Hematopoietic multipotent progenitor cell (in vitro differentiated cells): ENCODE measurements around the gene JPT2. TPM values are rescaled to one million over a fixed set of nuclear protein-coding genes. Genes with fewer than 3 reads are reported as not detected.
"Not testable (repeated sequence)": the region's sequence is repeated elsewhere in the genome, so short reads cannot be mapped to it uniquely, and the experiment has no call there.

Source experiments
- DNase-seq, 3 donors: peaks; one replicate each; pipeline ENCODE4 v3.0.0-alpha.2; 2011 to 2015; ENCODE audit warnings: low read depth in 2 of 3, low spot score in 2 of 3
- total RNA-seq: library from RNA; depleted of rRNA; stranded (reverse); fragments of >200 nt; gene quantifications from one replicate; pipeline ENCODE4 v1.2.3, GENCODE V29; 2012

JPT2 gene
- total RNA-seq, 1 donor, result 21.0 TPM

- DNase-seq, result peak; percentile 91 to 99 (median 92)
Measured at GRCh38 chr16:1705688-1706385, 27.8 kb downstream of the JPT2 start, which contains the start of gene MAPK8IP3. Gene MAPK8IP3 (plus strand): TSS chr16:1706195. CDS start chr16:1706340, 145 bp downstream.

GRCh38 chr16:1706386-1707192, 28.5 kb downstream of the JPT2 start:
- peak; percentile 13 to 39 (median 36) for DNase-seq

GRCh38 chr16:1707193-1707790, 29.2 kb downstream of the JPT2 start:
- DNase-seq, result peak in 1 of 3 donors; percentile 18

- DNase-seq, result no peak
Measured at GRCh38 chr16:1708083-1708767, 30.1 kb downstream of the JPT2 start.

- DNase-seq, result no peak
Measured at GRCh38 chr16:1708768-1709180, 30.7 kb downstream of the JPT2 start.

GRCh38 chr16:1709356-1709755, 31.3 kb downstream of the JPT2 start:
- DNase-seq, result no peak

GRCh38 chr16:1710811-1711507, 32.9 kb downstream of the JPT2 start:
- DNase-seq, result no peak

- peak in 2 of 3 donors; percentile 43 to 65 for DNase-seq
Measured at GRCh38 chr16:1712791-1713261, 34.7 kb downstream of the JPT2 start.

- no peak for DNase-seq
Measured at GRCh38 chr16:1713331-1713730, 35.3 kb downstream of the JPT2 start.

- DNase-seq, result no peak
Measured at GRCh38 chr16:1713933-1714332, 35.9 kb downstream of the JPT2 start.

- DNase-seq, result no peak
Measured at GRCh38 chr16:1715220-1715619, 37.1 kb downstream of the JPT2 start.

- DNase-seq, result not testable (repeated sequence)
Measured at GRCh38 chr16:1718236-1718635, 40.2 kb downstream of the JPT2 start.

GRCh38 chr16:1719559-1720229, 41.6 kb downstream of the JPT2 start:
- DNase-seq, result peak in 1 of 3 donors; percentile 12

GRCh38 chr16:1721372-1721771, 43.3 kb downstream of the JPT2 start:
- no peak for DNase-seq

- DNase-seq, result peak; percentile 21 to 58 (median 43)
Measured at GRCh38 chr16:1723450-1724147, 45.5 kb downstream of the JPT2 start.

- no peak for DNase-seq
Measured at GRCh38 chr16:1724491-1724890, 46.4 kb downstream of the JPT2 start.

- DNase-seq, result no peak
Measured at GRCh38 chr16:1726661-1727502, 48.8 kb downstream of the JPT2 start.
